Osteocyte (in vitro differentiated cells): Measurements from ENCODE around the gene JPT1. TPM values are rescaled to one million over a fixed set of nuclear protein-coding genes. Genes with fewer than 3 reads are reported as not detected.
"Not testable (repeated sequence)": the region's sequence is repeated elsewhere in the genome, so short reads cannot be mapped to it uniquely, and the experiment has no call there.

ENCODE experiments used
- DNase-seq: peaks from one replicate; pipeline ENCODE4 v3.0.0; 2021; ENCODE audit warnings: mixed read lengths; ENCODE audit not compliant: unreplicated experiment; ENCODE audit errors: extremely low spot score
- H3K27ac Mint-ChIP-seq: one replicate; pipeline ENCODE4 v1.8.0; 2021; ENCODE audit warnings: mild to moderate bottlenecking, mixed read lengths; ENCODE audit not compliant: unreplicated experiment
- H3K27me3 Mint-ChIP-seq: one replicate; pipeline ENCODE4 v1.8.0; 2021; ENCODE audit warnings: mixed read lengths; ENCODE audit not compliant: unreplicated experiment
- H3K36me3 Mint-ChIP-seq: one replicate; pipeline ENCODE4 v1.8.0; 2021; ENCODE audit warnings: mixed read lengths; ENCODE audit not compliant: unreplicated experiment
- H3K4me1 Mint-ChIP-seq: one replicate; pipeline ENCODE4 v1.8.0; 2021; ENCODE audit warnings: mixed read lengths; ENCODE audit not compliant: unreplicated experiment
- H3K4me3 Mint-ChIP-seq: one replicate; pipeline ENCODE4 v1.8.0; 2021; ENCODE audit warnings: mild to moderate bottlenecking, moderate library complexity, mixed read lengths; ENCODE audit not compliant: unreplicated experiment
- H3K9me3 Mint-ChIP-seq: one replicate; pipeline ENCODE4 v1.8.0; 2021; ENCODE audit warnings: mixed read lengths; ENCODE audit not compliant: unreplicated experiment
- total RNA-seq: library from RNA; stranded (reverse); gene quantifications from 2 replicates; pipeline ENCODE4 v1.2.1, GENCODE V29; 2021
- TF ChIP-seq, protein P1 (sequence below): fragments of 200-600 bp; sonication (generic); IDR thresholded peaks from 2 replicates; pipeline ENCODE4 v1.5.0; 2021; ENCODE audit warnings: antibody characterized with exemption, mild to moderate bottlenecking, moderate library complexity

The JPT1 gene
- total RNA-seq, 1 donor from 2014 or later, result 95.9 TPM

DNA sequence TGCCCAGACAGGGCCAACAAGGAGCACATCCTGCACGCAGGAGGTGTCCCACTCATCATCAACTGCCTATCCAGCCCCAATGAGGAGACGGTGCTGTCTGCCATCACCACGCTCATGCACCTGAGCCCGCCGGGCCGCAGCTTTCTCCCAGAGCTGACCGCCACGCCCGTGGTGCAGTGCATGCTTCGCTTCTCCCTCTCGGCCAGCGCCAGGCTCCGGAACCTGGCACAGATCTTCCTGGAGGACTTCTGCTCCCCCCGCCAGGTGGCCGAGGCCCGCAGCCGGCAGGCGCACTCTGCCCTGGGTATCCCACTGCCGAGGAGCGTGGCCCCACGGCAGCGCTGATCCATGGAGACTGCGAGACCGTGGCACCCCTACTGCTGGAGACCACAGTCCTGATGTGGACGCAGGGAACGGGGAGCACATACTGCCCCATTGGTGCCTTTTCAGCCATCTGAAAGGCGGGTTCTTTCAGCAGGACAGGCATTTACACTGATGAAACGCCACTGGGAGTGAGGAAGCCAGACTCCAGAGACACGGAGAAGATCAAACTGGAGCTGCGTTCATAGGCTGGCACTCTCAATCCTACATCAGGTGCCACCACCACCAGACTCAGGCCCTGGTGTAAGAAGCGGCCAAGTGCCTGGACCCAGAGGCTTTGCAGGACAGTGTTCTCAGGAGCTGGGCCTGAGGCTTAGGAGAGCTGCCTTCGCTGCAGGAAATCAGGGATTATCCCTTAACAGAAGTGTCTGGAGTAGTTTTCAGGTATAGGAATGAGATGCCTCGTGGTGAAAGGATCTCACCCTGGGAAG is 25.4 kb downstream of the JPT1 start:
- Mint-ChIP-seq H3K36me3 (peaks cover 4% of the 10 kb centered on the region), H3K4me3 (no peak overlapping the region), H3K27ac (no peak overlapping the region), H3K9me3 (no peaks in the 10 kb centered on the region), H3K27me3 (no peaks in the 10 kb centered on the region), H3K4me1 (peaks cover 25% of the 10 kb centered on the region)
- DNase-seq, result no peak
- TF ChIP-seq, protein P1, sequence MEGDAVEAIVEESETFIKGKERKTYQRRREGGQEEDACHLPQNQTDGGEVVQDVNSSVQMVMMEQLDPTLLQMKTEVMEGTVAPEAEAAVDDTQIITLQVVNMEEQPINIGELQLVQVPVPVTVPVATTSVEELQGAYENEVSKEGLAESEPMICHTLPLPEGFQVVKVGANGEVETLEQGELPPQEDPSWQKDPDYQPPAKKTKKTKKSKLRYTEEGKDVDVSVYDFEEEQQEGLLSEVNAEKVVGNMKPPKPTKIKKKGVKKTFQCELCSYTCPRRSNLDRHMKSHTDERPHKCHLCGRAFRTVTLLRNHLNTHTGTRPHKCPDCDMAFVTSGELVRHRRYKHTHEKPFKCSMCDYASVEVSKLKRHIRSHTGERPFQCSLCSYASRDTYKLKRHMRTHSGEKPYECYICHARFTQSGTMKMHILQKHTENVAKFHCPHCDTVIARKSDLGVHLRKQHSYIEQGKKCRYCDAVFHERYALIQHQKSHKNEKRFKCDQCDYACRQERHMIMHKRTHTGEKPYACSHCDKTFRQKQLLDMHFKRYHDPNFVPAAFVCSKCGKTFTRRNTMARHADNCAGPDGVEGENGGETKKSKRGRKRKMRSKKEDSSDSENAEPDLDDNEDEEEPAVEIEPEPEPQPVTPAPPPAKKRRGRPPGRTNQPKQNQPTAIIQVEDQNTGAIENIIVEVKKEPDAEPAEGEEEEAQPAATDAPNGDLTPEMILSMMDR, result no peak

DNA sequence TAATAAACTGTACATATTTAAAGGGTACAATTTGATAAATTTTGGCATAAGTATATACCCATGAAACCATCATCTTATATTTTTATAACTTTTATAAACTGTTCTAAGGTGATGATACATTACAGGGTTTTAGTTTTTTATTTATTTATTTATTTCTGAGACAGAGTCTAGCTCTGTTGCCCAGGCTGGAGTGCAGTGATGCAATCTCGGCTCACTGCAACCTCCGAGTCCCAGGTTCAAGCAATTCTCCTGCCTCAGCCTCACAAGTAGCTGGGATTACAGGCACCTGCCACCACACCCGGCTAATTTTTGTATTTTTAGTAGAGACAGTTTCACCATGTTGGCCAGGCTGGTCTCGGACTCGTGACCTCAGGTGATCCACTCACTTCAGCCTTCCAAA is 26.4 kb downstream of the JPT1 start:
- DNase-seq, H3K27me3 Mint-ChIP-seq, H3K27ac Mint-ChIP-seq, H3K36me3 Mint-ChIP-seq, H3K9me3 Mint-ChIP-seq, H3K4me3 Mint-ChIP-seq: not testable (repeated sequence)
- H3K4me1 Mint-ChIP-seq, result peaks cover 26% of the 10 kb centered on the region

DNA sequence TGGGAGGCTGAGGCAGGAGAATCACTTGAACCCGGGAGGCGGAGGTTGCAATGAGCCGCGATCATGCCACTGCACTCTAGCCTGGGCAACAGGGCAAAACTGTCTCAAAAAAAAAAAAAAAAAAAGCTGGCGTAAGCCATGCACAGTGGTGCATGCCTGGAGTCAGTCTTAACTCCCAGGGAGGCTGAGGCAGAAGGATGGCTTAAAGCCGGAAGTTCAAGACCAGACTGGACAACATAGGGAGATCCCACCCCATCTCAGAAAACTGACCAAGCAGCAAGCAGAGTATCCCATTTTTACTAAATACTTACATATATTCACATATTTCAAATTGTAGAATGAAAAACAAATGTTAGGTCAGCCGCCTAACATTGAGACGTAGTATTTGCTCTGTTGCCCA is 27.4 kb downstream of the JPT1 start:
- Mint-ChIP-seq H3K9me3 (no peaks in the 10 kb centered on the region), H3K4me3 (no peak overlapping the region), H3K27ac (no peak overlapping the region), H3K27me3 (no peaks in the 10 kb centered on the region), H3K36me3 (peaks cover 4% of the 10 kb centered on the region), H3K4me1 (peaks cover 20% of the 10 kb centered on the region)
- no peak for DNase-seq
- TF ChIP-seq, protein P1, result no peak

DNA sequence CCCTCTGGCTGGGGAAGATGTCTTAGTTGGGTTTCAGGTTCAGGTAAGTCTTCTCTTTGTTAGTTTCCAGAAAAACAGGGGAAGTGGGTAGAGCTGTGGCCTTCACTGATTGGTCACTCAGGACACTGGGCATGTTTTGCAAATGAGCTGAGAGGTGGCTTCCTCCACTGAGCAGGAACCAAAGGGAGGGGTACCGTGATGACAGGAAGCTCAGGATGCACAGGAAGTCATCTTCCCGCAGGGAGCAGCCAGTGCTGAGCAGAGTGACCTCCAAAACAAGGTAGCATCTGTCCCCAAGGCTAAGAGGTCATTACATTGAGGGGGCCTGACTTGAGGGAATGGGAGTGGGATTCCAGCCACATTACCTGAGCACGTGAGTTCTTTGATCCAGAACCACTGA is 28.3 kb downstream of the JPT1 start:
- peaks cover 20% of the 10 kb centered on the region for H3K4me1 Mint-ChIP-seq
- H3K27me3 Mint-ChIP-seq, result no peaks in the 10 kb centered on the region
- TF ChIP-seq, protein P1, result no peak
- H3K9me3 Mint-ChIP-seq, result no peaks in the 10 kb centered on the region
- no peak overlapping the region for H3K27ac Mint-ChIP-seq
- no peak overlapping the region for H3K4me3 Mint-ChIP-seq
- DNase-seq, result no peak
- peaks cover 9% of the 10 kb centered on the region for H3K36me3 Mint-ChIP-seq

DNA sequence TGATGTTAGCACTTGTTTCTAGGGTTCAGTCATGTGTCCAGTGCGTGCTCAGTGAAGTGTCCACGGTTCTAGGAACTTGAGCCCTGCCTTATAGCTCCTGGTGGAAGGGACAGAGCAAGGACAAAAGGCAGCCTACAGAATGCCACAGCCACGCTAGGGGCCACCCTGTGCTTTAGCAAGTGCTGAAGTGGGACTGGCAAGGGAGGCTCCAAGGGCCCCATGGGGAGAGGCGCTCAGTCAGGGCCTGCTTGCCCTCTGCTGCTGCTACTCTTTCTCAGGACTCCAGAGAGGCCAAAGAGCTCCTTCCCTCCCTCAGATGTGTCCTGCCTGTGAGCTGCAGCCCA is 29.5 kb downstream of the JPT1 start:
- no peak for DNase-seq
- Mint-ChIP-seq H3K4me3 (no peak overlapping the region), H3K36me3 (peaks cover 8% of the 10 kb centered on the region), H3K9me3 (no peaks in the 10 kb centered on the region), H3K27ac (peak overlapping the region; percentile 94), H3K4me1 (peaks cover 16% of the 10 kb centered on the region), H3K27me3 (no peaks in the 10 kb centered on the region)
- TF ChIP-seq, protein P1, result no peak
